Bronchial epithelial cell (primary cell): ENCODE results near the gene ZFPL1. TPM values are rescaled to one million over a fixed set of nuclear protein-coding genes. Genes with fewer than 3 reads are reported as not detected.

Source experiments
- DNase-seq: peaks from one replicate; pipeline ENCODE4 v3.0.0-alpha.2; 2010; ENCODE audit warnings: low read depth
- FAIRE-seq: peaks from 2 replicates; lab custom pipeline; 2011; peaks lifted over from hg19 to GRCh38; lab: Jason Lieb, UNC
- H3K27me3 ChIP-seq: 2 replicates; pipeline ENCODE4 v1.5.1; 2011; ENCODE audit warnings: low read length; ENCODE audit not compliant: control insufficient read depth, insufficient read depth
- H3K36me3 ChIP-seq: 2 replicates; pipeline ENCODE4 v1.5.1; 2011; ENCODE audit warnings: low read length; ENCODE audit not compliant: control insufficient read depth, insufficient read depth
- H3K4me3 ChIP-seq: 2 replicates; pipeline ENCODE4 v1.5.1; 2011; ENCODE audit warnings: mild to moderate bottlenecking, low read depth, low read length, control low read depth
- total RNA-seq: library from RNA; depleted of rRNA; stranded (reverse); fragments of >200 nt; gene quantifications from 2 replicates; pipeline ENCODE4 v1.2.1, GENCODE V29; 2014
- TF ChIP-seq, protein P1 (sequence below): IDR thresholded peaks from 2 replicates; pipeline ENCODE4 v1.5.1; 2011; ENCODE audit warnings: mild to moderate bottlenecking, moderate library complexity, low read length, control low read depth, inconsistent platforms; ENCODE audit not compliant: insufficient read depth, severe bottlenecking

Gene ZFPL1
- 34.2 and 52.4 TPM in 2 replicates for total RNA-seq

GRCh38 chr11:65083834-65084597 lies at the start of gene ZFPL1, which contains the start of gene CDCA5:
Gene ZFPL1, plus strand, starts transcription at chr11:65084222. Its CDS starts 477 bp downstream, at chr11:65084699.
Gene CDCA5, minus strand, starts transcription at chr11:65084040. Its CDS starts 62 bp downstream, at chr11:65083978.
- H3K27me3 ChIP-seq = no peaks in the 10 kb centered on the region
- H3K36me3 ChIP-seq = peaks cover 17% of the 10 kb centered on the region
- TF ChIP-seq, protein P1, sequence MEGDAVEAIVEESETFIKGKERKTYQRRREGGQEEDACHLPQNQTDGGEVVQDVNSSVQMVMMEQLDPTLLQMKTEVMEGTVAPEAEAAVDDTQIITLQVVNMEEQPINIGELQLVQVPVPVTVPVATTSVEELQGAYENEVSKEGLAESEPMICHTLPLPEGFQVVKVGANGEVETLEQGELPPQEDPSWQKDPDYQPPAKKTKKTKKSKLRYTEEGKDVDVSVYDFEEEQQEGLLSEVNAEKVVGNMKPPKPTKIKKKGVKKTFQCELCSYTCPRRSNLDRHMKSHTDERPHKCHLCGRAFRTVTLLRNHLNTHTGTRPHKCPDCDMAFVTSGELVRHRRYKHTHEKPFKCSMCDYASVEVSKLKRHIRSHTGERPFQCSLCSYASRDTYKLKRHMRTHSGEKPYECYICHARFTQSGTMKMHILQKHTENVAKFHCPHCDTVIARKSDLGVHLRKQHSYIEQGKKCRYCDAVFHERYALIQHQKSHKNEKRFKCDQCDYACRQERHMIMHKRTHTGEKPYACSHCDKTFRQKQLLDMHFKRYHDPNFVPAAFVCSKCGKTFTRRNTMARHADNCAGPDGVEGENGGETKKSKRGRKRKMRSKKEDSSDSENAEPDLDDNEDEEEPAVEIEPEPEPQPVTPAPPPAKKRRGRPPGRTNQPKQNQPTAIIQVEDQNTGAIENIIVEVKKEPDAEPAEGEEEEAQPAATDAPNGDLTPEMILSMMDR = no peak
- FAIRE-seq (no peak), DNase-seq (peak; percentile 84)
- H3K4me3 ChIP-seq = peak within 1 kb of the TSS; percentile 60

GRCh38 chr11:65034423-65034822 lies 49.6 kb upstream of the ZFPL1 start:
- Histone ChIP-seq H3K36me3 (peaks cover 18% of the 10 kb centered on the region), H3K27me3 (no peaks in the 10 kb centered on the region), H3K4me3 (no peak overlapping the region)
- no peak for DNase-seq
- no peak for FAIRE-seq
- TF ChIP-seq, protein P1 = no peak

DNA sequence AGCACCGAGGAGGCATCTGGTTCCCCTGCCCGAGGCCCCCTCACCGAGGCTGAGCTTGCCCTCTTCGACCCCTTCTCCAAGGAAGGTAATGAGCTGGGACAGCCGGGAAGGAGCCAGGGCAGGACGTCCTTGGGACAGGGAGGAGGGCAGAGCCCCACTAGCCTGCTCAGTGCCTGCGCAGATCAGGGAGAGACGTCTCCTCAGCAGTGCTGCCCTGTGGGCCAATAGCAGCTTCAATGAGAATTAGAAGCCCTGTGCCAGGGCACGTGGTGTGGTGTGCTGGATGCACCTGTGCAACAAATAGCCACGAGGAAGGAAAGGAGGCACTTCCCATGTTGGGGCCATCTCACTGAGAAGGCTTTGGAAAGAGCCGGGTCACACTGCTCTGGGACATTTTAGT lies 48.4 kb upstream of the ZFPL1 start:
- Histone ChIP-seq H3K36me3 (peaks cover 20% of the 10 kb centered on the region), H3K27me3 (no peaks in the 10 kb centered on the region), H3K4me3 (no peak overlapping the region)
- TF ChIP-seq, protein P1 = no peak
- no peak for DNase-seq
- FAIRE-seq = no peak

DNA sequence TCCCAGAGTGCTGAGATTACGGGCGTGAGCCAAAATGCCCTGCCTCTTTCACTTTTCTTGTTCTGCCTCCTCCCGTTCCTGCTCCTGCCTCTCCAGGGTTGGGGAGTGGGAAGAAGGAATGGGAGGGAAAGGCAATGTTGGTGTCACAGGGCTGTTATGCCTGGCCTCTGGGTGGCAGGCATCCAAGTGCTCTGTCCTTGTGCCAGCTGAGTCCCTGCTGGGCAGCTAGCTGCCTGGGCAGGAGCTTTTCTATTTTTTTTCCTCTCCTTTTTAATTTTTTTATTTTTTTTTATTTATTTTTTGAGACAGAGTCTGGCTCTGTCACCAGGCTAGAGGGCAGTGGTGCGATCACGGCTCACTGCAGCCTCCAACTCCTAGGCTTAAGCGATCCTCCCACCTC lies 47.1 kb upstream of the ZFPL1 start:
- TF ChIP-seq, protein P1 = no peak
- no peaks in the 10 kb centered on the region for H3K27me3 ChIP-seq
- DNase-seq (no peak), FAIRE-seq (no peak)
- H3K36me3 ChIP-seq = peaks cover 20% of the 10 kb centered on the region
- no peak overlapping the region for H3K4me3 ChIP-seq

DNA sequence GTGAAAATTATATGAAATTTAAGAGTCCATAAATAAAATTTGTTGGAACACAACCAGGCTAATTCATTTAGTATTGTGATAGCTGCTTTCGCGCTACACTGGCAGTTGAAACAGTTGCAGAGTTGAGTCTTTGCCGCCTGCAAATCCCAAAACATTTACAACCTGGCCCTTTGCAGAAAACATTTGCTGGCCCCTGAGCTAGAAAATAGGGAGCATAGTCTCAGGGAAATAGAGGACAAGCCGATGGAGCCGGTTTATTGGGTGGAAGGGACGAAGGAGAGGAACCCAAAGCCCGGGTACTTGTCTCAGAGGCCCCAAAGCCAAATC lies 43.5 kb upstream of the ZFPL1 start:
- Histone ChIP-seq H3K27me3 (no peaks in the 10 kb centered on the region), H3K4me3 (peak overlapping the region; percentile 71), H3K36me3 (peaks cover 11% of the 10 kb centered on the region)
- FAIRE-seq (no peak), DNase-seq (no peak)
- TF ChIP-seq, protein P1 = no peak
